HG03378 (cell line): ENCODE data around the gene GRAMD1B.
A peak's percentile ranks its signal among the peaks of the same experiment; 100 is the strongest.

ENCODE experiments used
- ATAC-seq: cut with Tn5 transposase; IDR thresholded peaks from one replicate; pipeline ENCODE4 v1.9.1; 2021; ENCODE audit warnings: mild to moderate bottlenecking, moderate library complexity; ENCODE audit not compliant: unreplicated experiment

GRAMD1B gene

DNA sequence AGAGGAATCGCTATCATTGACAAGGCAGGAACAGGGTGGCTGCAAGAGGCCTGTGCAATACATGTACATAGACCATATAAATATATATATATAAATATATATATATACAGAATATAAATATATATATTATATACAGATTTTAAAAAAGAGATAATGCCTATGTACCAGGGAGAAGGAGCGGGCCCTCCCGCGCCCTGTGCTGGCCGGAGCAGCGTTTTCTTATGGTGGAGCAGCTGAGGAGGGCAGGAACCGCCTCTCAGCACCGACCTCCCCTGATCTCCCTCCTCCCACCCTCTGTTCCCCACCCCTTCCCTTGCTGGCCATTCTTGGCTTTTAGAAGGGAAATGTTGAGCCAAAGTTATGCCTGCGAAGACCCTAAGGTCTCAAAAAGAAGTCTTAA lies 192.5 kb downstream of the GRAMD1B start:
- no peak for ATAC-seq

DNA sequence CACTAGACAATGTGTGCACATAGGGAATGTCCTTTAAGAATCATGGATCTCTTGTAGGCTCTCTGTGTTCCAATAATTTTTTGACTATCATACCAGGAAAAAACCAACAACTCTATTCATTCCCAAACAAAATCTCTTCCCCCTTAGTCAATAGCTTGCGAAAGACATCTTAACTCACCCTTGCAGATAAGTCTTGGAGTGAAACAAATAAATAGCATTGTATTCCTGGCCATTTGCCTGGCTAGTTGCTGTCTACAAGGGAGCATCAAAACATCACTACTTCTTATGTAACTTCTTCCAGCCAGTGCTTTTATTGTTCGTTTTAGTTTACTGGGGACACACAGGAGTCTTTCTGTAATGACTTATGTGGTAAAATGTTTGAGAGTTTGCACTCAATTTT lies 194.9 kb downstream of the GRAMD1B start:
- ATAC-seq: no peak

DNA sequence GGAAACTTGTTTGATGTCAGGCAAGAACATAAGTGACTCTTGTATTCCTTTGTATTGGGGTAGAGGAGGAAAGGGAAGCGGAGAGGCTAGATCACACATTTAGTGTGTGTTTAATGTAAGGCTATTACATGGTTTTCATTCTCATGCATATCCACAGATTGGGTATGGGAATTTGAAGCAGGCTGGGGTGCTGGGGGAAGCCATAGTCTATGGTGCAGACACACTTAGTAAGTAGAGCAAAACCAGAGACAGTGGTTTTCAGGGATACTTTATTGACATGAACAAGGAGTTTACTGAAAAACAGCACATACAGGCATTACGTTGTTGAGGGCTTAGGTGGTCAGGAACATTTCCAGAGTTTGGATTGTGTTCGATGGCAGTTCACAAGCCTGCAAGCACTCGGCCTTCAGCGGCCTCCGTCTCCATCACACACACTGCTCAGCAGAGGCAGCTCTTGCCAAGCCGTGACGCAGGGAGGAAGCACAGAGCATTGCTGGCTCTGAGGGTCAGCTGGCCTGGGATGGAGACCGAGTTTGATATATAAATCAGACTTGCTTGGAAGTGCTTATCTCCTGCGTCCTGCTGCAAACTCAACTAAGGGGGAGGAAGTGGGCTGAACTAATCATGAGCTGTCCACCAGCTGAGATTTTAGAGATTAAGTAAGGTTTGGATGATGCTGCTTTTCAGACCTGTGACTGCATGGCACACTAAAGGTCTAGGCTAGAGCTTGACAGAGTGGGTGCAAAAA lies 199.0 kb downstream of the GRAMD1B start:
- no peak for ATAC-seq

DNA sequence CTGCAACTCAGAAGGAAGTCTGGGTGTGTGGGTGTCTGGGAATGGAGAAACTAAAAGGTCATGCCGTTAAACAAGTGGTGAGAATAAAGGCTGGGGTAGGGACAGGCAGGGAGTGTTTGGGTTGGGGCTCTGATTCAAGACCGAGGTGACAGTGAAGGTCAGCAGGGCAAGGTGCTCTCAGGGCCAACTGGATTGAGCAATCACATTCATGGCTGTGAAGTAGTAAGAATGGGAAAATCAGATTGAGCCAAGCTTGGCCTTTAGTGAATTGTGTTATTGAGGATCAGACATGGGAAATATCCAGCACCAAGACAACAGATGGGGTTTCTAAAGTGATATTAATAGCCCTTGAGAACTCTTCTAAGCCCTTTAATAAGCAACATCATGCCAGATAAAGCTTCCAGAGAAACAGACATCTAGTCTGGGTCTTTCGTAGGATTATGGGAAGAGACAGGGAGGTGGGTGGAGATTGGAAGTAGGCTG lies 200.1 kb downstream of the GRAMD1B start:
- ATAC-seq: no peak

DNA sequence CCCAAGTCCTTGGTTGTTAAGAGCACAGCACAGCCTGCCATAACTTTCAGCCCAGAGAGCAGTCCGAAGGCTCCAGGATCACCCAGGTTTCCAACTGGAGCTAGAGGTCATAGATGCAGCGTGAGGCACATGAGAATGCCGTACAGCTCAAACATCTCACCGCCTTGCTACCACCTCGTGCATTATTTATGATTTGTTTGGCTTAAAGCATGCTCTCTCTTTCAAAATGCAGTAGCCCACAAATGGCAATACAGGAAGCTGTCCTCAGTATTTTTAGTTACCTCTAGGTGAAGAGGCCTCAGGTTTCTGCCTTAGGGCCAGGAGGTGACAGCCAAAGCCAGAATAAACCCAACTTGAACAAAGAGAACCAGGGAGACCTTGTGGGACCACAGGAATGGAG lies 210.0 kb downstream of the GRAMD1B start:
- ATAC-seq: no peak

DNA sequence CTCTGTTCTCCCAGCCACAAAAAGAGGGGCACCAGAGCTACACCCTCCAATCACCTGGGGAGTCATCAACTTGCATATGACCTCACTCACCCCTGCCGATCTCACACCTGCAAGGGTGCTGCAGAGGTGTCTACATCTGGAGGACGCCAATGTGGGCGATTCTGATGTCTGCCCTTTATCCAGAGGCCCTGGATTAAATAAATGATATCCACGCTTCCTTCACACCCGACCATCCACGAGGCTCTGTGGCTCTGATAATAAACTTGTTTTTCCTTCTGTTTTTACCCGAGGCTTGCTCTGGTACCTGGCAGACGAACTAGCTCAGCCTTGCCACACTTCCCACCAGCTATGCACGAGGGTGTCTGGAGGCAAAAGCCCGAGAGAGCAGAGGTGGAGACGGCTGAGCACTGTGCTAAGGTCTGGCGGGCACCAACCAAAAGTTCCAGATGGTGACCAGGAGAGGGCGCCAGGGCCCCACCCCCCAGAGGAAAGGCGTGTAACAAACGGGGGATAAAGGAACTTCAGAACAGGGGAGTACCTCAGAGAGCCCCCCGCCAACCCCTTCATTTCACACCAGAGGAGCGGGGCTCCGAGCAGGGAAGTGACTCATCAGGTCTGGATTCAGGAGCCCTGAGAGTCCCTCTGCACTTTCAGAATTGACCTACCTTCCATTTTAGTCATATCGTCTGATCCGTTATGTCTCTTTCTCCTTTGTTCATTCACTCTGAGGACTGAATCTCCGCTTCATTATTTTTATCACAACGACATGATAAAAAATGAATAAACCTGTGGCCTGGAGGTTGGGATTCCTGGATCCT lies 210.8 kb downstream of the GRAMD1B start:
- ATAC-seq: peak; percentile 66

DNA sequence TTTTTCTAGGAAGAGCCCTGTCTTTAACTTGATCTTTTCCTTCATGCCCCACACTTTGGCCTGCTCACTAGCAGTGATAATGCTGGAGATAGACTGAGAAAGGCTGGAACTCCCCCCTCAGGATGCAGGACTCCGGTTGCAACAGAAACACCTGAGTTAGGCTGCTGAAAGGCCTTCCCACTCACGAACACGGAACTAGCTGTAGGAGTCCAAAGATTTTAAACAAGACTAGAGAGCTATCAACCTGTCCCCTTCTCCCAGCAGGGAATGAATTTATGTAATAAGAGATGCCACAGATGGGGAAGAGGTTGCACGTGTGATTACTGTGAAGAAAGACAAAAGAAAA lies 211.4 kb downstream of the GRAMD1B start:
- ATAC-seq: no peak

DNA sequence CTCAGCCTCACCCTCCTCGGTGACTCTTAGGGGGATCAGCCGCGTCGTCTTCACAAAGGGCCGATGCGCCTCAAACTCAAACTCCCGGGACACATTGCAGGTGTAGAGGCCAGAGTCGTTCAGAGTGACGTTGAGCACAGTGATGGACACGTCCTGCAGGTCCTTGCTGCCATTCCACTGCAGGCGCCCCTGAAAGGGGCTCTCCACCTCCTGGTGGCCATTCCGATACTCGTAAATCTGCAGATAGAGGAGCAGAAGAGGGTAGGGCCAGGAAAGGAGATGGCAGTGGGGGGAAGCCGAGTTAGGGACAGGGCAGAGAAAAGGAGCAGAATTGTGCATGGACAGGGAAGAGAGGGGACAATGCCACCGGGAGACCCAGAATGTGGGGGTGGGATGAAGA lies 212.4 kb downstream of the GRAMD1B start:
- no peak for ATAC-seq

DNA sequence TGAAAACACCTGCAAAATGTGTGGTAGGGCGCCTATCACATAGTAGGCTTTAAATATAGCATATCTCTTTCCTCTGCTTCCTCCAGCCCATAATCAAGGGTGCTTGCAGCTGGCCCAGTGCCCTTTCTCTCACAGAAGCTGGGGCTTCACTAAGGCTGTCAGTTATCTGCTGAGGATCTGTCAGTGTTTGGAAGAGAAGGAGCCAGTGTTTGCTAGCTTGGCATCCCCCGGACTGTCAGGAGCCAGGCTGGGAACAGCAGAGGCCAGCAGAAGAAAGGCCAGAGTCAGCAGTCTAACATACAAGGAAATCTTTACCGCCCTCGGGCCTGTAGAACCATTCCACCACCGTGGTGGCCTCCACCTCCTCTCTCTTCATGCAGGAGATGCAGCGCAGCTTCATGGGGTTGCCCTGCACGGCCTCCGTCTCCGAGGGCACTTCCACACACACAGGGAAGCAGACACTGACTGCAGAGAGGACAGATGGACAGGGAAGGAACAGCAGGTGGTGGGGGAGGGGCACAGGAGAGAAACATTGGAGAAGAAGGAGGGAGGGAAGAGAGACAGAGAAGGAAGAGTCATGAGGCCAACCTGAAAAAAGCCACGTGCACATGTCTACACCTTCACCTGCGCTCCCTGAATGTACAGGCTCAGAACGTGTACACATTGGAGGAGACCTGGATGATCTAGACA lies 215.4 kb downstream of the GRAMD1B start:
- ATAC-seq: no peak

DNA sequence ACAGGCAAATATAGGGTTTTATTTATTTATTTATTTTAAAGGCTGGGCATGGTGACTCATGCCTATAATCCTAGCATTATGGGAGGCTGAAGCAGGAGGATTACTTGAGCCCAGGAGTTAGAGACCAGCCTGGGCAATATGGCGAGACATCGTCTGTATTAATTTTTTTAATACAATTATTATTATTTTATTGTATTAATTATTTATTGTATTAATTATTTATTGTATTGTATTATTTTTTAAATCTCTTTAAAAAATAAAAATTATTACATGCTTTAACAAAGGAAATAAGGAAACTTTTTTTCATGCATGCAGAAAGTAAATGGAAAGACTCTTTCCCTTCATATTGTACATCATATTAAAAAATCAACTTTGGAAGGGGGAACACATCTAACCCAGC lies 220.8 kb downstream of the GRAMD1B start:
- ATAC-seq: no peak

DNA sequence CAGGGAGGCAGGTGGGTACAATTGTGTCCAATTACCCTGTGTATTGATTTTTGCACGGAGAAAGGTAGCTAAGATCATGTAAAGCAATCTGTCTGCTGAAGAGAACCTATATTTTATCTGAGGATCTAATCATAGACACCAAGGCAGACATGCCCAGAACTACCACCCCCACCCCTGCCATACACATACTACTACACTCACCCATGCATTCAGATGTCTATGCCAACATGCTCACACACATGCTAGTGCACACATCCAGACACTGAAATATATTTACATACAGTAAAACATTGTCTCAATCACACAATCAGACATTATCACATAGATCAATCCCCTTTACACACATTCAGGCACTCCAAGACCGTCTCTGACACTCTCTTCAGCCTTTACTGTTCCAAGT lies 222.5 kb downstream of the GRAMD1B start:
- ATAC-seq: no peak

DNA sequence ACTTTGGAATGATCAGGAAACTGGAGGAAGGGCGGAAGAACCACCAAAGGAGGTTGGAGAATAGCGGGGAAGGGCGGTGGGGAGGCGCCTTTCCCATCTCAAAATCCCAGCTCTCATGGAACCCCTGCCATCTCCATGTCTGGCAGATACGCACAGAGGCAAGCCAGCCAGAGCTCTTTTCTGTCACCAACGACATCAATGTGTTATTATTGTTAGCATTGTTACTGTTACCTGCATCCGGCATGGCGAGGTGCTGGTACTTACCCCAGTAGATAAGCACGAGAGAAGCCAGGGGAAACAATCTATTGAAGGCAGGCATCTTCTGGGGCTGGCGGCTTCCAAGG lies 223.4 kb downstream of the GRAMD1B start:
- no peak for ATAC-seq

DNA sequence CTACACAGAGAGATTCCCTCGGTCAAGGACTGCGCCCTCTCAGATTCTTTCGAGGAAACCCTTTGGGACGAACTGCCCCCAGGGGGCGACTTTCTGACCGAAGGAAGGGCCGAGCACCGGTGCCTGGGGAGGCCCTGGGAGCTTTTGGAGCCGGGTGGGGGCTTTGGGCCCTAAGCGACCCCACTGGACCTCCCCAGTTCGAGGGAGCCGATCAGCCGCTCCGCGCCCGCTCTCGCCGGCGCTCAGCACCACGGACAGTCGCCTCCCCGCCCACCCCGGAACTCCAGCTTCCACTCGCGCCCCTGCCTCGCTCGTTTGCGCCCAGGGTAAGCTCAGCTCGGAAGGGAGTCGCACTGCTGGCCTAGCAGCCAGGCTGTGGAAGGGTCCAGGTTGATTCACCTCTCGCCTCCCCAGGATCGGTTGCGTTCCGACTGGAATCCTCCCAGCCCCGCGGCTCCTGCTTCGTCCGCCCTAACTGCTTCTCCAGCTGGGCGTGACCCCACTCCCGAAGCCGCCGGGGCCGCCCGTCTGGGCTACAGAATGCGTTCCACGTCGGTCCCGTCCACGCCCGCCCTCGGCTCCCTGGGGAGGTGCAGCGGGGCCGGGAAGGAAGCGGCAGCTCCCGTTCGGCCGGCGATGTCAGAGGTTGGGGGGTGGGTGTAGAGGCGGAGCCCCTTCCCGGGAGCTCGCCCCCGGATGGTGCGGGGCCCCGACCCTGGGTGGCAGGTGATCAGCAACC lies 223.9 kb downstream of the GRAMD1B start:
- ATAC-seq: no peak

DNA sequence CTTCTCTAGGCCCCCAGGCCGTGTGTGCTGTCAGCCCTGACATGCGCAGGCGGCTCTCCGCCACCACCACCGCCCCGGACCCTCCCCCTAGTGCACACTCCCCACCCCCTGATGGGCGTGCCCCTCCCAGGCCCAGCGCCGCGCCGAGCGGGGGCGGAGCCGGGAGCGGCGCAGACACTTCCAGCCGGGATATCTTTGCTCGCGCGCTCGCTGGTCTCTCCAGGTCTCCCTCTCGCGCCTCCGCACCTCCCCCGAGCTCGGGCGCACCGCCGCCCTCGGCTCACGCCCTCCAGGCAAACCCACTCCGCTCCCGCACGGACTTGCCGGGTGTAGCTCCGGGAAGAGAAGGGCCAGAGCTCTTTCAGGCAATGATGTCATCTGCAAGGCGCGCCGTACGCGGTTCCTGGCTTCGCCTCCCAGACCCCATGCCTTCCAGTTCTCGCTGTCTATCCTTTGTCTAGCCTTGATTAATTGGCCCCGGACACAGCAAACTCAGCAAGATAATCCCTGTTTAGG lies 224.6 kb downstream of the GRAMD1B start, which contains the start of gene SCN3B:
TSS of gene SCN3B (minus strand) at position 59 of the 516 bp plus-strand sequence. CDS start 823 bp downstream, outside the sequence.
- ATAC-seq: no peak

DNA sequence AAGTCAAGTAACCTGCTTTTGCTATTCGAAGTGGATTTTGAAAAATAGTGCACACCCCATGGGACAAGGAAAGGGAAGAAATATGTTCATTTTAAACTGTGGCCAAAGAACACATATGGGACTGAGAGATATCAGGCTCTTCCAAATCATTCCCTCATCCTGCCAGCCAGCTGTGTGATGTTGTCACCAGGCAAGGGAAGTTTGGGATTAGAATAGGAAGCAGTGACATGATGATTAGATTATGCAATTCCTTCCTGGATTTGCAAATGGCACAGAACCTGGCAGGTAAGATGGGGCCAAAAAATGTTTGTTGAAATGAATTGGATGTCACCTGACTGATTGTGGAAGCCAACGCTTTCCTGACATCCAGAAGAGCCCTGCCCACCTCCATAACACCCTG lies 229.2 kb downstream of the GRAMD1B start:
- no peak for ATAC-seq

DNA sequence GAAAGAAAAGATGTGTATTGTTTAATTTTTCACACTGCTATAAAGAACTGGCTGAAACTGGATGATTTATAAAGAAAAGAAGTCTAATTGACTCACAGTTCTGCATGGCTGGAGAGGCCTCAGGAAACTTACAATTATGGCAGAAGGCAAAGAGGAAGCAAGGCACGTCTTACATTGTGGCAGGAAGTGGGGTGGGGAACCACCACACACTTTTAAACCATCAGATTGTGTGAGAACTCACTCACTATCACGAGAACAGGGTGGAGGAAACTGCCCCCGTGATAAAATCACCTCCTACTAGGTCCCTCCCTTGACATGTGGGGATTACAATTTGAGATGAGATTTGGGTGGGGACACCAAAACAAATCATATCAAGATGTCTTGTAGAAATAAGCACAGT lies 229.9 kb downstream of the GRAMD1B start:
- peak; percentile 98 for ATAC-seq

DNA sequence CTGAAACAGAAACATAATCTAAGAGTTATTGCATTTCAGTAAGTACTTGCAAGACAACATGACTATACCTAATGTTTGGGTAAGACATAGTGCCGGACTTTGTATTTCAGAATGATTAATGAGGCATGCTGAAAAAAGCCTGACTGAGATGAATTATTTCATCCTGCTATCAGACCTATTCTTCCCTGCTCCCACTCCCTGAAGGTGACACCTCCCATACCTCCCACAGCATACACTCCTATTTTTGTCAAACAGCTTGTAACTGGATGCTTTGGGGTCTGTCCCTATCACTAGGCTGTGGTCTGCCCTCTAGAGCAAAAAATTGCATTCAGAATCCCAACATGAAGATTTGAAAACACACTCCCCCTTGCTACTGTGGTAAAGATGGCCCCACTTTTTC lies 235.2 kb downstream of the GRAMD1B start:
- ATAC-seq: no peak

DNA sequence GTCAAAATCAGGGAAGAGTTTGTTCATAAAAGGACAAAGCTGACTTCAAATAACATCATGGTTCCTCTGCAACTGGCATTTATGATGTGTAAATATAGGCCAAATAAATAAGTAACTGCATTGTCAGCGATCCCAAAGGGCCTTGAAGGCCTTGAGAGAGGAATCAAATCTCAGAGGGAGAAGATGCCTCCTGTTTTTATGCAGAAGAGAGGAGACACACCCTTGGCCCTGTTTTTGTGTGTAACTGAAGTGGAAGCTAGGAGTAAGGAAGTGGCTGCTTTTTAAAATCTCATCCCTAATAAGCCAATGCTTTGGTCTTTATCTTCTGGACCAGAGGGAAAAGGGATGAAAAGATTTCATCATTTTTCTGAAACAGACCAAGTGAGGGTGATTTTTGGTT lies 240.0 kb downstream of the GRAMD1B start:
- ATAC-seq: no peak

DNA sequence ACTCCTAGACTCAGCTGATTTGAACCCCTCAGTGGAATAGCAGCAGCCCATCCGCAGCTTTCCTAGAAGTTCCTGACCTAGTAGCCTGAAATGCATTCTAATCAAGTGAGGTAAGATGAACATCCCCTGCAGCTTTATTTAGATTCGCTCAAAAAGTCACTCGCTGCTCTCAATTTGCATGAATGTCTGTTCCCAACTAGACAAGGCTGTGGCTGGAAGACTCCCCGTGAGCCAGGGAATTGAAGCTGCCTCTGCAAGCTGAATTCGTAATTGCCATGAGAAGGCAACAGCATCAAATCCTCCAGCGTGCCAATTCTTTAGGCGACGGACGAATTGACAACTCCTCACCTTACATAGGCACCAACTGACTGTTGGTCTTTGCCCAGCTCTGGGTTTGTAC lies 241.5 kb downstream of the GRAMD1B start:
- no peak for ATAC-seq

DNA sequence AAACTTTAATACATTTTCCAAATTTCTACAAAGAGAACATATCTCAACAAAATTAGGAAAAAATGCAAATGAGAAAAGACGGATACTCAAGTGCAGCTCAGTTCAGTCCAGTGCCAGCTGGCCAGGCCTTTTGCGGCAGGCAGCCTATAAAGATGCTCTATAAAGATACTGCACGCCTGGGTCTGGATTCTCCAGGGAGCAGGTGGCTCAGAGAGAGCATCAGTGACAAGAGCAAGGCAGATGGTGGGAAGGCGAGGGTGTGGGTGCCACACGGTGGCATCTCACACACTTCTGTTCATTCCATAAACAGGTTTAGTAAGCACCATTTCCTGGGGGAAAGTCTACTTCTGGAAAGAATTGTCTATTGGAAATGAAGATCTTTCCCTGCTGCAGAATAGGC lies 242.5 kb downstream of the GRAMD1B start:
- no peak for ATAC-seq

DNA sequence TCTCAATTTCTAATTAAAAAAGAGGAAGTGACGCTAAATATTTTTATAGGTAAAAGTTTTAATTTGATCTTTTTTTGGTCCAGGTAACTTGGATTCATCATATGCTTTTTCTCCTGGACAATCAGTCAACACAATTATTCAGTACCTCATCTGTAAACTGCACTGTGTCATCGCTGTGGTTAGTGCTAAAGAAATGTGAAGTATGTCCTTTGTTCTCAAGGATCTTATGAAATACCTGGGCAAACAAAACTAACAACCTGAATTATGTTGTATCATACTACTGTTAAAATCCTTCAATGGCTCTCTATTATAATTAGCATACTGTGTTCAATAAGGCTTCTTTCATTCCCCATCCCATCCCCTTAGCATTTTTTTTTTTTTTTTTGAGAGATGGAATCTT lies 244.2 kb downstream of the GRAMD1B start:
- no peak for ATAC-seq
